Fibroblast of lung (primary cell): ENCODE results near the gene HS3ST3A1. TPM values are rescaled to one million over a fixed set of nuclear protein-coding genes. Genes with fewer than 3 reads are reported as not detected.

Source experiments
- DNase-seq, 2 donors: peaks; one replicate each; pipeline versions ENCODE4 v3.0.0 to v3.0.0-alpha.2; 2010; ENCODE audit warnings: low read depth in 2 of 2
- H2AFZ ChIP-seq: 2 replicates; pipeline ENCODE4 v1.5.1; 2012; ENCODE audit warnings: low read length, control low read depth, inconsistent platforms
- H3K27ac ChIP-seq: 2 replicates; pipeline ENCODE4 v1.5.1; 2011; ENCODE audit warnings: low read length, control low read depth; ENCODE audit not compliant: insufficient read depth
- H3K27me3 ChIP-seq: 2 replicates; pipeline ENCODE4 v1.5.1; 2011; ENCODE audit warnings: mild to moderate bottlenecking, low read length; ENCODE audit not compliant: control insufficient read depth, insufficient read depth
- H3K36me3 ChIP-seq: 2 replicates; pipeline ENCODE4 v1.5.1; 2011; ENCODE audit warnings: low read length; ENCODE audit not compliant: control insufficient read depth, insufficient read depth
- H3K4me1 ChIP-seq: 2 replicates; pipeline ENCODE4 v1.5.1; 2011; ENCODE audit warnings: low read length; ENCODE audit not compliant: control insufficient read depth, insufficient read depth; ENCODE audit errors: extremely low read depth
- H3K4me2 ChIP-seq: 2 replicates; pipeline ENCODE4 v1.5.1; 2011; ENCODE audit warnings: low read length, control low read depth; ENCODE audit not compliant: insufficient read depth; ENCODE audit errors: extremely low read depth
- H3K4me3 ChIP-seq, 4 experiments: fragments of 200-600 bp in 1 of 4; sonication (generic) in 1 of 4; replicated peaks in 1 of 4; 2 replicates each; pipeline ENCODE4 v1.5.1; 2011 to 2016; ENCODE audit warnings: low read length in 4 of 4, low read depth in 3 of 4, mild to moderate bottlenecking in 3 of 4, control low read depth in 2 of 4, inconsistent platforms in 1 of 4, mixed read lengths in 1 of 4; ENCODE audit not compliant: insufficient read depth in 1 of 4; ENCODE audit errors: control extremely low read depth in 1 of 4
- H3K79me2 ChIP-seq: 2 replicates; pipeline ENCODE4 v1.5.1; 2012; ENCODE audit warnings: mild to moderate bottlenecking, low read length, inconsistent platforms; ENCODE audit not compliant: control insufficient read depth, insufficient read depth
- H3K9ac ChIP-seq: 2 replicates; pipeline ENCODE4 v1.5.1; 2011; ENCODE audit warnings: mild to moderate bottlenecking, low read length, control low read depth; ENCODE audit not compliant: insufficient read depth
- H3K9me3 ChIP-seq: 2 replicates; pipeline ENCODE4 v1.5.1; 2012; ENCODE audit warnings: low read depth, low read length; ENCODE audit not compliant: control insufficient read depth, insufficient read depth
- H4K20me1 ChIP-seq: 2 replicates; pipeline ENCODE4 v1.5.1; 2011; ENCODE audit warnings: low read length; ENCODE audit not compliant: control insufficient read depth, insufficient read depth; ENCODE audit errors: extremely low read depth
- CTCF ChIP-seq, 2 donors: IDR thresholded peaks in 1 of 2; conservative IDR thresholded peaks in 1 of 2; 1 replicate in 1 of 2; 2 replicates in 1 of 2; pipeline ENCODE4 v1.5.1; 2011 to 2012; ENCODE audit warnings: low read length in 2 of 2, control low read depth in 1 of 2, inconsistent platforms in 1 of 2, low read depth in 1 of 2, mild to moderate bottlenecking in 1 of 2
- EZH2 ChIP-seq: IDR thresholded peaks from 2 replicates; pipeline ENCODE4 v1.5.1; 2012; ENCODE audit warnings: low read length, control low read depth, mild to moderate bottlenecking; ENCODE audit errors: missing control alignments
- polyA plus RNA-seq, 2 donors: library from polyadenylated mRNA; depleted of rRNA in 1 of 2; stranded (reverse) in 1 of 2; unstranded in 1 of 2; fragments of >200 nt; gene quantifications; 2 replicates each; pipeline ENCODE4 v1.2.1, GENCODE V29; 2011 to 2012; ENCODE audit warnings: missing spikeins in 1 of 2
- total RNA-seq: library from RNA; depleted of rRNA; stranded (reverse); fragments of >200 nt; gene quantifications from 2 replicates; pipeline ENCODE4 v1.2.1, GENCODE V29; 2014

The HS3ST3A1 gene
- total and polyA plus RNA-seq, 2 donors (not counting 1 experiment from before 2014, with no cell fraction given): 2.4 to 48.7 TPM

DNA sequence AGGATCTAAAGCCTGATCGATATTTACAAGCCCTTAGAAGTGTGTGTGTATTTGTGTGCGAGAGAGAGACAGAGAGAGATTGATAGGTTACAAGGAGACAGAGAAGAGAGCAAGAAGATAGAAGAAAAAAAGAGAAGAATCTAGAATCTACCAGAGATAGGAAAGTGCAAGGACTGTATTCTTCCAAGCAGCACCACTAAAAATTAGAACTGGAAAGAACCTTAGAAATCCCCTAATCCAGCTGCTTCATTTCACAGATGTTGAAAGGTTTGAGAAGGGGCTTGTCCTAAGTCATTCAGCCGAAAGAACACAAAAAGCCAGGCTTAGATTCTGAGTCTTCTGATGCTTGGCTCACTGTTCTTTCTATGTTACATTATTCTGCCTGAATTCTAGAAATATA, 92.2 kb downstream of the HS3ST3A1 start:
- H3K27ac ChIP-seq: peak overlapping the region; percentile 1
- H3K36me3 ChIP-seq: no peaks in the 10 kb centered on the region
- H3K4me3 ChIP-seq: peak overlapping the region in 2 of 4 experiments; percentile 3
- no peaks in the 10 kb centered on the region for H3K4me1 ChIP-seq
- TF ChIP-seq CTCF (conservative IDR thresholded peaks at IDR 0.05 in 1 of 2, IDR thresholded peaks at IDR 0.05 in 1 of 2; ENCODE audit: low read depth in 1 of 2, low read length in 2 of 2) (no peak), EZH2 (no peak)
- no peaks in the 10 kb centered on the region for H3K9me3 ChIP-seq
- peaks cover 9% of the 10 kb centered on the region for H3K79me2 ChIP-seq
- no peaks in the 10 kb centered on the region for H3K27me3 ChIP-seq
- no peaks in the 10 kb centered on the region for H4K20me1 ChIP-seq
- DNase-seq: peak in 1 of 2 donors; percentile 65
- H3K9ac ChIP-seq: no peak overlapping the region
- H3K4me2 ChIP-seq: peak overlapping the region; percentile 44
- no peak overlapping the region for H2AFZ ChIP-seq

- H3K9ac ChIP-seq: no peak overlapping the region
- no peak overlapping the region for H2AFZ ChIP-seq
- no peaks in the 10 kb centered on the region for H3K4me1 ChIP-seq
- TF ChIP-seq CTCF (conservative IDR thresholded peaks at IDR 0.05 in 1 of 2, IDR thresholded peaks at IDR 0.05 in 1 of 2; ENCODE audit: low read depth in 1 of 2, low read length in 2 of 2) (no peak), EZH2 (no peak)
- no peaks in the 10 kb centered on the region for H3K27me3 ChIP-seq
- H3K36me3 ChIP-seq: no peaks in the 10 kb centered on the region
- peak overlapping the region; percentile 29 for H3K4me2 ChIP-seq
- peak in 1 of 2 donors; percentile 42 for DNase-seq
- peaks cover 9% of the 10 kb centered on the region for H3K79me2 ChIP-seq
- H3K9me3 ChIP-seq: no peaks in the 10 kb centered on the region
- H3K4me3 ChIP-seq: no peak overlapping the region
- H4K20me1 ChIP-seq: no peaks in the 10 kb centered on the region
- H3K27ac ChIP-seq: no peak overlapping the region
Measured at GRCh38 chr17:13508896-13509295, 92.8 kb downstream of the HS3ST3A1 start.

- TF ChIP-seq CTCF (conservative IDR thresholded peaks at IDR 0.05 in 1 of 2, IDR thresholded peaks at IDR 0.05 in 1 of 2; ENCODE audit: low read depth in 1 of 2, low read length in 2 of 2): no peak
- TF ChIP-seq EZH2: no peak
- Histone ChIP-seq H3K4me3 (no peak overlapping the region), H3K4me1 (no peaks in the 10 kb centered on the region), H3K4me2 (no peak overlapping the region), H3K27ac (no peak overlapping the region), H3K9ac (no peak overlapping the region), H3K36me3 (no peaks in the 10 kb centered on the region), H3K79me2 (peaks cover 9% of the 10 kb centered on the region), H4K20me1 (no peaks in the 10 kb centered on the region), H3K27me3 (no peaks in the 10 kb centered on the region), H3K9me3 (no peaks in the 10 kb centered on the region), H2AFZ (no peak overlapping the region)
- DNase-seq: no peak
Measured at GRCh38 chr17:13503526-13503925, 98.2 kb downstream of the HS3ST3A1 start.
